Astrocyte of the hippocampus (primary cell): ENCODE results near the gene CCDC91.
"Not testable (repeated sequence)": the region's sequence is repeated elsewhere in the genome, so short reads cannot be mapped to it uniquely, and the experiment has no call there.

ENCODE experiments used
- DNase-seq: peaks from one replicate; pipeline ENCODE4 v3.0.0; 2011; ENCODE audit warnings: low read depth, low spot score

Gene CCDC91

GRCh38 chr12:28184375-28184774 lies 5.9 kb upstream of the CCDC91 start:
- no peak for DNase-seq

- DNase-seq, result no peak
Observed at GRCh38 chr12:28186500-28186899, 3.8 kb upstream of the CCDC91 start.

GRCh38 chr12:28189784-28190320 lies 404 bp upstream of the CCDC91 start:
- DNase-seq, result no peak

- peak; percentile 67 for DNase-seq
Observed at GRCh38 chr12:28191051-28192048, 1.1 kb downstream of the CCDC91 start.

GRCh38 chr12:28192125-28192524 lies 1.9 kb downstream of the CCDC91 start:
- DNase-seq, result no peak

- not testable (repeated sequence) for DNase-seq
Observed at GRCh38 chr12:28194621-28195020, 4.4 kb downstream of the CCDC91 start.

GRCh38 chr12:28201136-28201535 lies 10.9 kb downstream of the CCDC91 start:
- DNase-seq, result not testable (repeated sequence)

GRCh38 chr12:28202374-28203130 lies 12.3 kb downstream of the CCDC91 start:
- no peak for DNase-seq

- no peak for DNase-seq
Observed at GRCh38 chr12:28209782-28210181, 19.5 kb downstream of the CCDC91 start.

GRCh38 chr12:28212182-28212581 lies 21.9 kb downstream of the CCDC91 start:
- no peak for DNase-seq

GRCh38 chr12:28215021-28215420 lies 24.8 kb downstream of the CCDC91 start:
- no peak for DNase-seq

- DNase-seq, result peak; percentile 39
Observed at GRCh38 chr12:28216016-28216415, 25.8 kb downstream of the CCDC91 start.

GRCh38 chr12:28217805-28218204 lies 27.5 kb downstream of the CCDC91 start:
- DNase-seq, result no peak

GRCh38 chr12:28218875-28219274 lies 28.6 kb downstream of the CCDC91 start:
- no peak for DNase-seq

GRCh38 chr12:28219827-28220226 lies 29.6 kb downstream of the CCDC91 start:
- no peak for DNase-seq

GRCh38 chr12:28222081-28222700 lies 31.9 kb downstream of the CCDC91 start:
- DNase-seq, result no peak

- DNase-seq, result no peak
Observed at GRCh38 chr12:28223025-28223554, 32.8 kb downstream of the CCDC91 start.

- no peak for DNase-seq
Observed at GRCh38 chr12:28223858-28224257, 33.6 kb downstream of the CCDC91 start.

GRCh38 chr12:28226705-28227104 lies 36.4 kb downstream of the CCDC91 start:
- DNase-seq, result no peak

GRCh38 chr12:28227251-28227650 lies 37.0 kb downstream of the CCDC91 start:
- DNase-seq, result no peak

- no peak for DNase-seq
Observed at GRCh38 chr12:28231248-28231647, 41.0 kb downstream of the CCDC91 start.
